GM11168 (cell line): ENCODE data around the gene BABAM2.

ENCODE experiments used
- in situ Hi-C: fragments of 300-500 bp; cut with MboI; formaldehyde crosslinking; loops from one replicate; pipeline ENCODE4 v1.12.0; 2022; ENCODE audit warnings: low sequenced_read_pairs; ENCODE audit not compliant: unreplicated experiment

BABAM2 gene

GRCh38 chr2:27906074-27906473 is 15.5 kb downstream of the BABAM2 start:
- in situ Hi-C loops = no loop called here

GRCh38 chr2:27907547-27907946 is 17.0 kb downstream of the BABAM2 start:
- in situ Hi-C loops = no loop called here

- in situ Hi-C loops = no loop called here
These were observed 19.4 kb downstream of the BABAM2 start for GRCh38 chr2:27909901-27910300.

- in situ Hi-C loops = no loop called here
These were observed 21.1 kb downstream of the BABAM2 start for GRCh38 chr2:27911458-27912210.

- in situ Hi-C loops = no loop called here
These were observed 22.0 kb downstream of the BABAM2 start for GRCh38 chr2:27912512-27912911.

- in situ Hi-C loops = no loop called here
These were observed 23.7 kb downstream of the BABAM2 start for GRCh38 chr2:27914041-27914804.

- in situ Hi-C loops = no loop called here
These were observed 24.3 kb downstream of the BABAM2 start for GRCh38 chr2:27914805-27915175.

GRCh38 chr2:27915191-27915590 is 24.7 kb downstream of the BABAM2 start:
- in situ Hi-C loops = no loop called here

GRCh38 chr2:27915874-27916273 is 25.3 kb downstream of the BABAM2 start:
- in situ Hi-C loops = no loop called here

GRCh38 chr2:27916293-27916995 is 25.9 kb downstream of the BABAM2 start:
- in situ Hi-C loops = no loop called here

GRCh38 chr2:27920148-27920885 is 29.8 kb downstream of the BABAM2 start:
- in situ Hi-C loops = no loop called here

- in situ Hi-C loops = no loop called here
These were observed 30.9 kb downstream of the BABAM2 start for GRCh38 chr2:27921424-27921823.

- in situ Hi-C loops = no loop called here
These were observed 31.5 kb downstream of the BABAM2 start for GRCh38 chr2:27921880-27922547.

GRCh38 chr2:27922842-27923241 is 32.3 kb downstream of the BABAM2 start:
- in situ Hi-C loops = no loop called here

- in situ Hi-C loops = no loop called here
These were observed 35.4 kb downstream of the BABAM2 start for GRCh38 chr2:27925766-27926472.

- in situ Hi-C loops = no loop called here
These were observed 39.5 kb downstream of the BABAM2 start for GRCh38 chr2:27929916-27930486.

- in situ Hi-C loops = no loop called here
These were observed 40.9 kb downstream of the BABAM2 start for GRCh38 chr2:27931361-27931950.

- in situ Hi-C loops = no loop called here
These were observed 41.9 kb downstream of the BABAM2 start for GRCh38 chr2:27932396-27932795.

GRCh38 chr2:27935026-27935425 is 44.5 kb downstream of the BABAM2 start:
- in situ Hi-C loops = no loop called here
